ES-I3 (cell line): ENCODE results near the gene SMCO4.

Source experiments
- H3K36me3 ChIP-seq: 2 replicates; pipeline ENCODE4 v1.6.1; 2013; ENCODE audit warnings: mild to moderate bottlenecking, low read length, control low read depth, moderate library complexity; ENCODE audit not compliant: insufficient read depth
- H3K4me1 ChIP-seq: 2 replicates; pipeline ENCODE4 v1.6.1; 2013; ENCODE audit warnings: mild to moderate bottlenecking, control low read depth, low read length; ENCODE audit not compliant: insufficient read depth
- H3K9ac ChIP-seq: 2 replicates; pipeline ENCODE4 v1.6.1; 2013; ENCODE audit warnings: low read depth, mild to moderate bottlenecking, low read length, moderate library complexity
- H3K9me3 ChIP-seq: 2 replicates; pipeline ENCODE4 v1.6.1; 2013; ENCODE audit warnings: mild to moderate bottlenecking, low read length, moderate library complexity; ENCODE audit not compliant: control insufficient read depth, insufficient read depth

The SMCO4 gene

DNA sequence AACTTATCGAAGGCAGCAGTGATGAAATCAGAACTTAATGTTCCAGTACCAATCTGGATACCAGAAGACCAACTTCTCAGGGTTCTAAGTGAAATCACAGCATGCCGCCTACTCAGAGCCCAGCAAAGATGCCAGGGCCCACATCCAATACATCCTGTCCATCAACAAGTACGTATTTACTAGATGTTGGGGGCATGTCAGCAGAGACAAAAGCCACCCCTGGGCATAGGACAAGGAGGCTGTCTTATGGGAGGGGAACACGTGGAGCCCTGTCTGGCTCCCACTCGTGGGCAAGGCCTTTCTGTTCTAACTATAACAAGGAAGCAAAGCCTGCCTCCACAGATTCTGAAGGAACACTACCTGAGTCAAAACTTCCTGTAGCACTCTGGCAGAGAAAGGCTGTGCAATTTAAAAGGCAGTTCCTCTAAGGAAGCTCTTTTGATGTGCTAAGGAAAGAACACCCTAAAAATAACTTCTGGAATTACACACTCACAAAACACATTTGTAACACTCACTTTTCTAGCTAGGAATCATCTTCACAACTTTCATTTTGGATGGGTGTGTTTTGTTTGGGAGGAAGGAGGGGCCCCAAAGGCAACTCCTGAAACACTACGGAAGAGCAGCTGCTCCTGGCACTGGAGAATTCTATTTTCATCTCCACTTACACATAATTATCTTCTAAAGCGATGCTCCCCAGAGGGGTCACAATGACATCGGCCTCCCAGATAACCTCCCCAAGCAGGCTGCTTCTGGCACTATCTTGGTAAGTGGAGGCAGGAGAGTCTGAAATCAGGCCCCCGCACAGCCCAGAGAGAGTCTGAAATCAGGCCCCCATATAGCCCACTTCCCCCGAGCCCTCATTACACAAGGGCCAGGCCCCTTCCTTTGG, 14.2 kb downstream of the SMCO4 start:
- no peaks in the 10 kb centered on the region for H3K9me3 ChIP-seq
- H3K36me3 ChIP-seq, result no peaks in the 10 kb centered on the region; the same call in 1 of the 2 replicates
- no peak overlapping the region for H3K9ac ChIP-seq
- peaks cover 7% of the 10 kb centered on the region; the same call in 1 of the 2 replicates for H3K4me1 ChIP-seq

- peaks cover 7% of the 10 kb centered on the region; the same call in 1 of the 2 replicates for H3K4me1 ChIP-seq
- H3K9me3 ChIP-seq, result no peaks in the 10 kb centered on the region
- H3K36me3 ChIP-seq, result no peaks in the 10 kb centered on the region; the same call in 1 of the 2 replicates
- H3K9ac ChIP-seq, result no peak overlapping the region
Observed at GRCh38 chr11:93528252-93528651, 14.9 kb downstream of the SMCO4 start.

GRCh38 chr11:93526641-93527583, 16.3 kb downstream of the SMCO4 start:
- Histone ChIP-seq H3K36me3 (no peaks in the 10 kb centered on the region; the same call in 1 of the 2 replicates), H3K9ac (no peak overlapping the region), H3K9me3 (no peaks in the 10 kb centered on the region), H3K4me1 (peaks cover 12% of the 10 kb centered on the region)

DNA sequence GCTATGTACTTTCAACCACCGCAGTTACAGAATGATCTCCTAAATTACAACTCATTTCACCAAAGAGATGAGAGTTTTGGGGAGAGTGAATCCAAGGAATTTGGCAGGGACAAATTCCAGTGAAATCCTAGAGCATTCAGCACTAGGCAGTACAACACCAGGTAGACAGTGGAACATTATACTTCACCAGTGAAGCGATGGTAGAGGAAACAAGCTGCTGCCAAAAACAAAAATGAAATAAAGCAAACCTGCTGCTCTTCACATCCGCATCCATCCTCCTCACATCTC, 16.9 kb downstream of the SMCO4 start:
- Histone ChIP-seq H3K9me3 (no peaks in the 10 kb centered on the region), H3K36me3 (no peaks in the 10 kb centered on the region; the same call in 1 of the 2 replicates), H3K9ac (no peak overlapping the region), H3K4me1 (peaks cover 12% of the 10 kb centered on the region)

DNA sequence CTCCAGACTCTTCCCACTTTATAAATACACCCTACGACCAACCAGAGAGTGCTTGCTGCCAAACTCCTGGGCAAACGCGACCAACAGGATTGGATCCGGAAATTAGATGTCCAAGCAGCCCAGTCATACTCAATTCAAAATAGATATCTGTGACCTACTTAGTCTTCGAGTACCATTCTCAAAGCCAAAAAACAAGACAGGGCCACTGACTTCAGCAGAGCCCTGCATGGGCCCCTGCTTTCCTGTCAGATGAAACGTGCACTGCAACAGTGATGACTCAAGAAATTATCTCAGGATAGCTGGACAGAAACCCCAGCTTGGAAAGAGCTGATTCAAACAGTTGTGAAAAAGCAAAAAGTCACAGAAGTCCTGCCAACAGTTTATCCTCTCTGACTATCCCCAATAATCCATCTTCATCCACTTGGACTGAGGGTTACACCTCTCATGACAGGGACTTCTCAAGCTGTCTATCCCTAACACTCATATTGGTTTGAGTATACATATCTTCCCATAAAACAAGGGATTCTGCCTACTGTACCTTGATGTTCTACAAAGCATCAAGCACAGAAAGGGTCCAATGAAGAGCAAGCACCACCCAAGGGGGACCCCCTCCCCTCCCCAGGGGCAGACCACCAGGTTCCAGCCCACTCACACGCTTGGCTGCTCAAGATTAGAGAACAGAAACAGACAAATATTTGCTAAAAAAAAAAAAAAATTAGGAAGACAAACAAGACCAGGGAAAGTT, 17.4 kb downstream of the SMCO4 start:
- no peaks in the 10 kb centered on the region for H3K9me3 ChIP-seq
- peaks cover 12% of the 10 kb centered on the region for H3K4me1 ChIP-seq
- H3K36me3 ChIP-seq, result no peaks in the 10 kb centered on the region; the same call in 1 of the 2 replicates
- no peak overlapping the region for H3K9ac ChIP-seq

DNA sequence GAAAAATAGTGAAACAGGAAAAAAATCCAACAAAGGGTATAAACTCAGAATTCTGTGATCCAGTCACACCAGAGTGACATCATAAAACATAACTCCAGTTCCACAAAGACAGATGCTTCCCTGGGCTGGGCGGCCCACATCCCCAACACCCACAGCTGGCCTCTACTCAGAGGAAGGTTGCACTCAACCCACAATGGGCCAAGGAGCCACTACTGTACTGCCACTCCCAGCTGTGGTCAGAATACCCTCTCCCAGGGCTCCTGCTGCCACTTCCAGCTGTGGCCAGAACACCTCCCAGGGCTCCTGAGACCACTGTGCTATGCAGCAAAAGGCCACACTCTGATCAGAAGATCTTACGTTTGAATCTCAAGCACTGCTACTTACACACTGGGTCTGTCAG, 18.3 kb downstream of the SMCO4 start:
- Histone ChIP-seq H3K9ac (no peak overlapping the region), H3K36me3 (no peaks in the 10 kb centered on the region; the same call in 1 of the 2 replicates), H3K4me1 (peaks cover 12% of the 10 kb centered on the region), H3K9me3 (no peaks in the 10 kb centered on the region)

DNA sequence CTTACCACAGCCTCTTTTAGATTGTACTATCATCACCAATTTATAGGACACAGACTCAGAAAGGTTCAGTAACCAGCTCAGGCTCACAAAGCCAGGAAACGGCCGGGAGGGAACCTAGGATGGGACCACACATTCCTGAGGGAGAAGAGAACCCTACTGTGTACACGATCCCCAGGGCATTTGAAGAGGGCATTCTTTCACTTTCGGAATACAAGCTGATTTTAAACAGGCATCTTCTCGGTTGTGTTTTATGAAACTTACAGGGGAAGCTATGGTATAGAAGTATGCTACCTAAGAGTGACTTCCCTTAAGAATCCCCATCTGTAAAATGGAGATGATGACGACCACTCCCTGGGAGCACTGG, 19.0 kb downstream of the SMCO4 start:
- Histone ChIP-seq H3K9ac (no peak overlapping the region), H3K4me1 (peaks cover 11% of the 10 kb centered on the region)

GRCh38 chr11:93520726-93521509, 22.3 kb downstream of the SMCO4 start:
- Histone ChIP-seq H3K9me3 (no peaks in the 10 kb centered on the region), H3K4me1 (peaks cover 5% of the 10 kb centered on the region; the same call in 1 of the 2 replicates), H3K36me3 (no peaks in the 10 kb centered on the region; the same call in none of the 2 replicates), H3K9ac (no peak overlapping the region)

More for the DNA sequence above, 19.0 kb downstream of the SMCO4 start:
- Histone ChIP-seq H3K36me3 (no peaks in the 10 kb centered on the region; the same call in none of the 2 replicates), H3K9me3 (no peaks in the 10 kb centered on the region)

- H3K9ac ChIP-seq, result no peak overlapping the region
- H3K4me1 ChIP-seq, result peaks cover 5% of the 10 kb centered on the region; the same call in 1 of the 2 replicates
- no peaks in the 10 kb centered on the region for H3K9me3 ChIP-seq
- no peaks in the 10 kb centered on the region; the same call in 1 of the 2 replicates for H3K36me3 ChIP-seq
Observed at GRCh38 chr11:93519179-93519578, 24.0 kb downstream of the SMCO4 start.

- H3K4me1 ChIP-seq, result peaks cover 5% of the 10 kb centered on the region; the same call in 1 of the 2 replicates
- H3K9ac ChIP-seq, result no peak overlapping the region
- H3K9me3 ChIP-seq, result no peaks in the 10 kb centered on the region
- no peaks in the 10 kb centered on the region; the same call in 1 of the 2 replicates for H3K36me3 ChIP-seq
Observed at GRCh38 chr11:93518081-93518480, 25.1 kb downstream of the SMCO4 start.

DNA sequence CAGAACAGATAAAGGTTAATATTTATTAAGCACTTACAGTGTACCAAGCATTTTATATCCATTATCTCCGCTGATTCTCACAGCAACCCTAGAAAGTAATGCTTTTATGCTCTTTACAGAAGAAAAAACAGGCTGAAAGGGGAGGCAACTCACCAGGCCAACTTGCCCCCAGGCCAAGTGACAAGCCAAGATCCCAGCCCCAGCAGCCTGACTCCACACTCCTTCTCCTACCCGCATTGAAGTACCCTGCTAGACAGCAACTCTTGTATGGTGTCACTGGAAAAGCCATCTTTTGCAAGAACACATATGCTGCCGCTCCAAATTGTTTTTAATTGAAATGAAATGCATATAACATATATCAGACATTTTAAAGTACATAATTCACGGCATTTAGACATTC, 25.6 kb downstream of the SMCO4 start:
- Histone ChIP-seq H3K36me3 (no peaks in the 10 kb centered on the region; the same call in 1 of the 2 replicates), H3K9ac (no peak overlapping the region), H3K4me1 (peaks cover 5% of the 10 kb centered on the region; the same call in 1 of the 2 replicates), H3K9me3 (no peaks in the 10 kb centered on the region)

DNA sequence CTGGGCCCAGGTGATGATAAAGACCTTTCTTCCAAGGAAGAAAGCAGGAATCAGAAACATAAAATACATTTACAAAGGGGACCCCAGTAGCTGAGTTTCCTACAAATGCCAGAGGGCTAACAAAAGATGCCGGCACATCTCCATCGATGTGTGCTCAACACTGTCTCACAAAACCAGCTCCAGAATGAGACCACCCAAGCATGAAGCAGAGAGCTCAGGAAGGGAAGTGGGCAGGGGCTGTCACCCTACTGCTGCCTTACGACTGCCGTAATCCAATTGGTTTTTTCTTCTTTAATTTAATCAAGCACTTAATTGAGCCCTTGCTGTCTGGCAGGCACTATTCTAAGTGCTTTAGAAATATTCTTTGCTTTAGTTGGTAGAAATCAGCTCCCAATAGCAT, 26.1 kb downstream of the SMCO4 start:
- H3K4me1 ChIP-seq, result no peaks in the 10 kb centered on the region; the same call in 1 of the 2 replicates
- H3K36me3 ChIP-seq, result no peaks in the 10 kb centered on the region; the same call in 1 of the 2 replicates
- no peak overlapping the region for H3K9ac ChIP-seq
- no peaks in the 10 kb centered on the region for H3K9me3 ChIP-seq

- Histone ChIP-seq H3K4me1 (no peaks in the 10 kb centered on the region), H3K9me3 (no peaks in the 10 kb centered on the region), H3K36me3 (no peaks in the 10 kb centered on the region; the same call in 1 of the 2 replicates), H3K9ac (no peak overlapping the region)
Observed at GRCh38 chr11:93515441-93516025, 27.7 kb downstream of the SMCO4 start.
